ENCODE results near the gene MST1R.

Gene MST1R

GRCh38 chr3:49872801-49873281 lies 30.8 kb downstream of the MST1R start:
- H3K27ac ChIP-seq (ENCODE audit: low read depth, low read length), result no peak overlapping the region
- WGBS, result 87% methylated on average over 4 of the region's 4 CpGs
- peaks cover 8% of the 10 kb centered on the region for H3K4me1 ChIP-seq (ENCODE audit: insufficient read depth, low read length)
- peaks cover 18% of the 10 kb centered on the region for H3K27me3 ChIP-seq (ENCODE audit: insufficient read depth, low read length)
- H3K9me3 ChIP-seq (ENCODE audit: insufficient read depth, low read depth, low read length), result no peaks in the 10 kb centered on the region
- H3K4me3 ChIP-seq (ENCODE audit: low read length), result no peak overlapping the region
- no peak overlapping the region for H3K9ac ChIP-seq (ENCODE audit: low read depth, low read length)
- no peaks in the 10 kb centered on the region for H3K36me3 ChIP-seq (ENCODE audit: insufficient read depth, low read length)

GRCh38 chr3:49871531-49872153 lies 32.0 kb downstream of the MST1R start:
- peaks cover 18% of the 10 kb centered on the region for H3K27me3 ChIP-seq (ENCODE audit: insufficient read depth, low read length)
- no peak overlapping the region for H3K4me3 ChIP-seq (ENCODE audit: low read length)
- no peak overlapping the region for H3K27ac ChIP-seq (ENCODE audit: low read depth, low read length)
- peaks cover 16% of the 10 kb centered on the region for H3K4me1 ChIP-seq (ENCODE audit: insufficient read depth, low read length)
- H3K36me3 ChIP-seq (ENCODE audit: insufficient read depth, low read length), result no peaks in the 10 kb centered on the region
- H3K9me3 ChIP-seq (ENCODE audit: insufficient read depth, low read depth, low read length), result no peaks in the 10 kb centered on the region
- 93% methylated on average over 10 of the region's 10 CpGs for WGBS
- no peak overlapping the region for H3K9ac ChIP-seq (ENCODE audit: low read depth, low read length)

GRCh38 chr3:49869525-49870126 lies 34.0 kb downstream of the MST1R start, which contains the start of gene CAMKV:
CAMKV (minus strand) TSS chr3:49869906; CDS start chr3:49862388, 7,518 bp downstream.
- peaks cover 18% of the 10 kb centered on the region for H3K27me3 ChIP-seq (ENCODE audit: insufficient read depth, low read length)
- peak within 1 kb of the TSS; percentile 68 for H3K4me3 ChIP-seq (ENCODE audit: low read length)
- H3K9ac ChIP-seq (ENCODE audit: low read depth, low read length), result peak within 1 kb of the TSS; percentile 54; the same call in 1 of the 2 replicates
- WGBS, result under 1% methylated on average over 59 of the region's 59 CpGs
- no peaks in the 10 kb centered on the region for H3K36me3 ChIP-seq (ENCODE audit: insufficient read depth, low read length)
- peaks cover 21% of the 10 kb centered on the region for H3K4me1 ChIP-seq (ENCODE audit: insufficient read depth, low read length)
- H3K27ac ChIP-seq (ENCODE audit: low read depth, low read length), result peak within 1 kb of the TSS; percentile 75; the same call in 1 of the 2 replicates
- H3K9me3 ChIP-seq (ENCODE audit: insufficient read depth, low read depth, low read length), result no peaks in the 10 kb centered on the region

GRCh38 chr3:49868862-49869466 lies 34.7 kb downstream of the MST1R start:
- Histone ChIP-seq H3K27ac (ENCODE audit: low read depth, low read length) (peak overlapping the region; percentile 75; the same call in 1 of the 2 replicates), H3K9me3 (ENCODE audit: insufficient read depth, low read depth, low read length) (no peaks in the 10 kb centered on the region), H3K36me3 (ENCODE audit: insufficient read depth, low read length) (no peaks in the 10 kb centered on the region), H3K4me1 (ENCODE audit: insufficient read depth, low read length) (peaks cover 21% of the 10 kb centered on the region), H3K9ac (ENCODE audit: low read depth, low read length) (peak overlapping the region; percentile 54; the same call in 1 of the 2 replicates), H3K27me3 (ENCODE audit: insufficient read depth, low read length) (peaks cover 18% of the 10 kb centered on the region), H3K4me3 (ENCODE audit: low read length) (peak overlapping the region; percentile 68)
- 1% methylated on average over 21 of the region's 23 CpGs for WGBS

GRCh38 chr3:49867871-49868321 lies 35.8 kb downstream of the MST1R start:
- Histone ChIP-seq H3K4me1 (ENCODE audit: insufficient read depth, low read length) (peaks cover 21% of the 10 kb centered on the region), H3K27me3 (ENCODE audit: insufficient read depth, low read length) (peaks cover 18% of the 10 kb centered on the region), H3K4me3 (ENCODE audit: low read length) (peak overlapping the region; percentile 68; the same call in 1 of the 2 replicates), H3K27ac (ENCODE audit: low read depth, low read length) (no peak overlapping the region), H3K36me3 (ENCODE audit: insufficient read depth, low read length) (no peaks in the 10 kb centered on the region), H3K9me3 (ENCODE audit: insufficient read depth, low read depth, low read length) (no peaks in the 10 kb centered on the region), H3K9ac (ENCODE audit: low read depth, low read length) (no peak overlapping the region)
- WGBS, result 20% methylated on average over 6 of the region's 7 CpGs

GRCh38 chr3:49867400-49867799 lies 36.3 kb downstream of the MST1R start:
- Histone ChIP-seq H3K9ac (ENCODE audit: low read depth, low read length) (no peak overlapping the region), H3K27ac (ENCODE audit: low read depth, low read length) (no peak overlapping the region)

GRCh38 chr3:49865198-49865784 lies 38.4 kb downstream of the MST1R start:
- H3K27me3 ChIP-seq (ENCODE audit: insufficient read depth, low read length), result peaks cover 5% of the 10 kb centered on the region

More at GRCh38 chr3:49867400-49867799, 36.3 kb downstream of the MST1R start:
- no peaks in the 10 kb centered on the region for H3K36me3 ChIP-seq (ENCODE audit: insufficient read depth, low read length)
- no peaks in the 10 kb centered on the region for H3K9me3 ChIP-seq (ENCODE audit: insufficient read depth, low read depth, low read length)
- H3K4me3 ChIP-seq (ENCODE audit: low read length), result no peak overlapping the region
- H3K27me3 ChIP-seq (ENCODE audit: insufficient read depth, low read length), result peaks cover 18% of the 10 kb centered on the region
- H3K4me1 ChIP-seq (ENCODE audit: insufficient read depth, low read length), result peaks cover 21% of the 10 kb centered on the region
- WGBS, result 91% methylated on average over 1 of the region's 1 CpG

GRCh38 chr3:49864505-49864904 lies 39.2 kb downstream of the MST1R start:
- Histone ChIP-seq H3K9ac (ENCODE audit: low read depth, low read length) (no peak overlapping the region), H3K27me3 (ENCODE audit: insufficient read depth, low read length) (no peaks in the 10 kb centered on the region), H3K27ac (ENCODE audit: low read depth, low read length) (no peak overlapping the region), H3K4me1 (ENCODE audit: insufficient read depth, low read length) (peaks cover 21% of the 10 kb centered on the region), H3K4me3 (ENCODE audit: low read length) (no peak overlapping the region), H3K9me3 (ENCODE audit: insufficient read depth, low read depth, low read length) (no peaks in the 10 kb centered on the region), H3K36me3 (ENCODE audit: insufficient read depth, low read length) (peaks cover 16% of the 10 kb centered on the region)
- 90% methylated on average over 5 of the region's 5 CpGs for WGBS

More at GRCh38 chr3:49865198-49865784, 38.4 kb downstream of the MST1R start:
- Histone ChIP-seq H3K9ac (ENCODE audit: low read depth, low read length) (no peak overlapping the region), H3K27ac (ENCODE audit: low read depth, low read length) (no peak overlapping the region), H3K36me3 (ENCODE audit: insufficient read depth, low read length) (peaks cover 8% of the 10 kb centered on the region), H3K4me1 (ENCODE audit: insufficient read depth, low read length) (peaks cover 21% of the 10 kb centered on the region), H3K9me3 (ENCODE audit: insufficient read depth, low read depth, low read length) (no peaks in the 10 kb centered on the region), H3K4me3 (ENCODE audit: low read length) (no peak overlapping the region)
- WGBS, result 87% methylated on average over 7 of the region's 7 CpGs

- no peaks in the 10 kb centered on the region for H3K27me3 ChIP-seq (ENCODE audit: insufficient read depth, low read length)
- H3K9me3 ChIP-seq (ENCODE audit: insufficient read depth, low read depth, low read length), result no peaks in the 10 kb centered on the region
- peaks cover 20% of the 10 kb centered on the region for H3K36me3 ChIP-seq (ENCODE audit: insufficient read depth, low read length)
- no peak overlapping the region for H3K27ac ChIP-seq (ENCODE audit: low read depth, low read length)
- 0 out of 2 replicates have a peak, but pooled peaks cover 7% of the 10 kb centered on the region for H3K4me1 ChIP-seq (ENCODE audit: insufficient read depth, low read length)
- H3K4me3 ChIP-seq (ENCODE audit: low read length), result no peak overlapping the region
- WGBS, result 94% methylated on average over 12 of the region's 12 CpGs
- H3K9ac ChIP-seq (ENCODE audit: low read depth, low read length), result no peak overlapping the region
Measured at GRCh38 chr3:49859576-49860305, 43.9 kb downstream of the MST1R start.

GRCh38 chr3:49856181-49857005 lies 47.3 kb downstream of the MST1R start, which contains the start of gene TRAIP:
TRAIP (minus strand) TSS chr3:49856564; CDS start chr3:49856453, 111 bp downstream.
- Histone ChIP-seq H3K36me3 (ENCODE audit: insufficient read depth, low read length) (peaks cover 20% of the 10 kb centered on the region), H3K4me3 (ENCODE audit: low read length) (peak within 1 kb of the TSS; percentile 76), H3K9ac (ENCODE audit: low read depth, low read length) (peak within 1 kb of the TSS; percentile 78), H3K27ac (ENCODE audit: low read depth, low read length) (peak within 1 kb of the TSS; percentile 61), H3K27me3 (ENCODE audit: insufficient read depth, low read length) (no peaks in the 10 kb centered on the region), H3K9me3 (ENCODE audit: insufficient read depth, low read depth, low read length) (no peaks in the 10 kb centered on the region), H3K4me1 (ENCODE audit: insufficient read depth, low read length) (0 out of 2 replicates have a peak, but pooled peaks cover 7% of the 10 kb centered on the region)
- 6% methylated on average over 52 of the region's 52 CpGs for WGBS
